PFSK-1 (cell line): ENCODE data around the gene KIAA0753.

Experiments used
- FOXP2 ChIP-seq: optimal IDR thresholded peaks from 2 replicates; pipeline ENCODE3; 2011; ENCODE audit warnings: borderline replicate concordance, control low read depth, inconsistent platforms; ENCODE audit not compliant: insufficient read depth; ENCODE audit errors: extremely low read length, extremely low read depth
- POLR2AphosphoS5 ChIP-seq: IDR thresholded peaks from 2 replicates; pipeline ENCODE4 v1.6.1; 2012; ENCODE audit warnings: low read depth, mild to moderate bottlenecking, control low read depth, low read length, moderate library complexity
- REST ChIP-seq, 2 experiments: IDR thresholded peaks; 2 replicates each; pipeline versions ENCODE4 v1.6.1 to v1.8.0; 2011 to 2012; ENCODE audit warnings: low read depth in 2 of 2, low read length in 2 of 2, control low read depth in 1 of 2, inconsistent platforms in 1 of 2, mild to moderate bottlenecking in 1 of 2, moderate library complexity in 1 of 2; ENCODE audit not compliant: insufficient read depth in 1 of 2
- SIN3A ChIP-seq: IDR thresholded peaks from 2 replicates; pipeline ENCODE4 v1.6.1; 2012; ENCODE audit warnings: mild to moderate bottlenecking, low read length, moderate library complexity, borderline replicate concordance; ENCODE audit not compliant: insufficient read depth
- TAF1 ChIP-seq: IDR thresholded peaks from 2 replicates; pipeline ENCODE4 v1.6.1; 2012; ENCODE audit warnings: low read length, control low read depth, borderline replicate concordance; ENCODE audit not compliant: insufficient read depth

KIAA0753 gene

GRCh38 chr17:6669479-6670212 is 29.1 kb upstream of the KIAA0753 start:
- no peak for TF ChIP-seq TAF1
- no peak for TF ChIP-seq POLR2AphosphoS5

GRCh38 chr17:6668727-6669425 is 28.4 kb upstream of the KIAA0753 start:
- TF ChIP-seq POLR2AphosphoS5: no peak

GRCh38 chr17:6668219-6668618 is 27.7 kb upstream of the KIAA0753 start:
- TF ChIP-seq TAF1: no peak
- no peak for TF ChIP-seq FOXP2
- TF ChIP-seq POLR2AphosphoS5: no peak

GRCh38 chr17:6667516-6667915 is 27.0 kb upstream of the KIAA0753 start:
- TF ChIP-seq TAF1 (no peak), POLR2AphosphoS5 (no peak), REST (IDR thresholded peaks at IDR 0.05; ENCODE audit: insufficient read depth in 1 of 2, low read depth in 2 of 2, low read length in 2 of 2) (no peak), SIN3A (no peak), FOXP2 (no peak)

- no peak for TF ChIP-seq FOXP2
- no peak for TF ChIP-seq TAF1
- no peak for TF ChIP-seq SIN3A
- TF ChIP-seq POLR2AphosphoS5: no peak
- no peak for TF ChIP-seq REST (IDR thresholded peaks at IDR 0.05; ENCODE audit: insufficient read depth in 1 of 2, low read depth in 2 of 2, low read length in 2 of 2)
These were observed 26.0 kb upstream of the KIAA0753 start for GRCh38 chr17:6666557-6666956.

- TF ChIP-seq TAF1: no peak
- peak in 1 of 2 experiments; percentile 26; a peak in 1 of 4 replicates for TF ChIP-seq REST (IDR thresholded peaks at IDR 0.05; ENCODE audit: insufficient read depth in 1 of 2, low read depth in 2 of 2, low read length in 2 of 2)
- TF ChIP-seq POLR2AphosphoS5: no peak
- peak; percentile 70 for TF ChIP-seq FOXP2
- no peak for TF ChIP-seq SIN3A
These were observed 25.6 kb upstream of the KIAA0753 start for GRCh38 chr17:6666077-6666521.
